Hindlimb muscle (tissue), 1 donor: ENCODE data around the gene MYH7. TPM values are rescaled to one million over a fixed set of nuclear protein-coding genes. Genes with fewer than 3 reads are reported as not detected.
A peak's percentile ranks its signal among the peaks of the same experiment; 100 is the strongest.

Experiments used
- DNase-seq: peaks from one replicate; pipeline ENCODE4 v3.0.0-alpha.2; 2013
- polyA plus RNA-seq: library from polyadenylated mRNA; unstranded; fragments of 120-200 nt; gene quantifications from one replicate; pipeline ENCODE4 v1.2.1, GENCODE V29; 2013; ENCODE audit not compliant: insufficient read length

The MYH7 gene
- polyA plus RNA-seq, 1 donor: 525 TPM

DNA sequence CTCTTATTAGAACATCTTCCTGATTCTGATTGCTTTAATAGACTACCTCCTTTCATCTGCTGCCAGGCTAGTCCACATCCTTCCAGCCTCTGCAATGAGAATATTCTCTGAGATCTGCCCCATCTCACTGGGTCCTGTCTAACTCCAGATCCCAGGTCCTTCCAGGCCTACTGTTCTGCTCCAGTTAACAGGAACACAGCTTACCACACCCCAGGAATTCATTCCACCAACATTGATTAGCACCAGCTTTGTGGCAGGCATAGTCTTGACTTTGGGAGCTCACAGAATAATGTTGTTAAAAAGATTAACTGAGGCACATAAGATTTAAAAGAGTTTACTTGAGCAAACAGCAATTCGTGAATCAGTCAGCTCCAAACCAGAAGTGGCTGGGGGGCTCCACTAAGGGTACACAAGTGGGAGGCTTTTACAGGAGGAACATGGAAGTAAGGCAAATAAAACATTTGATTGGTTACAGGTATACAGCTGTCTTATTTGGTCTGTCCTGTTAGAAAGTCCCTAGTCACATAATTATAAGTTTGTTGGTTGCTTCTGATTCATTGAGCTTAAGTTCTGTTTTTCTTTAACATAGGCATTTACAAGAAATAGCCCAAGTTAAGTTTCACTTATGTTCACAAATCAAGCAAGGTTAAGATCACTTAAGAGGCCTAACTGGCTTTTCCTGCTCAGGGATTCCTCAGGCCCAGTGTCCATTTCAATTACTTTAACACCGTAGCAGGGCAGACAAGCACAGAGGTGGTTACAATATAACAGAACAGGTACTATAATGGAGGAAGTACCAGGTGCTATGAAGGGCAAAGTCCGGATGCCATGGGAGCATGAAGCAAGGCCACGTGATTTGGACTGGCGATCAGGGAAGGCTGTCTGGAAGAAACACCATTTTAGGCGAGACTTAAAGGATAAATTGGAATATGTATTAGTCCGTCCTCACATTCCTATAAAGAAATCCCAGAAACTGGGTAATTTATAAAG is 12.2 kb upstream of the MYH7 start:
- no peak for DNase-seq

DNA sequence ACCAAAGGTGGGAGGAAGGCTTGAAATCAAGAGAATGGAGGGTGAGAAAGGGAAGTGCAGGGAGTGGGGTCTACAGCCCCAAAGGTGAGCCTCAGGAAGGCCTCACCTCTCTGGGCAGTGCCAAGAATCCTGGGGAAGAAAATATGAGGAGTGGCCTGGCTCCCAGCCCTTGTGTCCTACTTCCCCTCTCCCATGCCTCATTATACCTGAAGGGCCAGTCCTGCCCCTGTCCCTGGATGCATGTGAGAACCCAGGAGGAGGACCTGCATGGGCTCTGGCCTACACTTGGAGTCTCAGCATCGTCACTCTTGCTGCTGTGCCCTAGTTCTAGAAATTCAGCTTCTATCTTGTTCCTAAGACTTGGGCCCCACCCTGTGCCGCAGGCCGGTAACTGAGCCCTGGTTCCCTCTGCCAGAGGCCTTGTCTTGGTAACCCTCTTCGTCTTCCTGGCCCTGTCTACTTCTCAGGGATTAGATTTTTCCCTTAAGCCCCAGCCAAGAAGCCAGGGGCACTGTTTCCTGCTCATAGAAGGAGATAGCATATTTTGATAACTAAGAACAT is 10.9 kb upstream of the MYH7 start:
- DNase-seq: no peak

DNA sequence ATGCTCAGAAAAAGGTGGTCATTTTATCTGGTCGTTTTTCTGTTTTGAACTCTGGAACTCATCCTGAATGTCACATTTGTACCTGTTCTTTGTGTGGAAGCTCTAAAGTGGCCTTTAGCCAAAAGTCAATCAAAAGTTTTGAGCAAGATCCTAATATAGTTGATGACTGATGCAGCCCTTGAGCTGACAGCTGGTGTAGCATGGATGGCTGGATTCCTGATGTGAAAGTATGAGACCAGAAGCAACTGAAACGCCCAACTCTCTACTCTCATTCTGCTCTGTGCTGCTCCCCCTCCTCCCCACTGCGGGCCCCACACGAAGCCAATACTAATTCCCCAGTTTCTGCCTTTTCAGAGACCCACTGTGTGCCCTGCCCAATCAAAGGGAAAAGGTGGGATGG is 10.3 kb upstream of the MYH7 start:
- no peak for DNase-seq

DNA sequence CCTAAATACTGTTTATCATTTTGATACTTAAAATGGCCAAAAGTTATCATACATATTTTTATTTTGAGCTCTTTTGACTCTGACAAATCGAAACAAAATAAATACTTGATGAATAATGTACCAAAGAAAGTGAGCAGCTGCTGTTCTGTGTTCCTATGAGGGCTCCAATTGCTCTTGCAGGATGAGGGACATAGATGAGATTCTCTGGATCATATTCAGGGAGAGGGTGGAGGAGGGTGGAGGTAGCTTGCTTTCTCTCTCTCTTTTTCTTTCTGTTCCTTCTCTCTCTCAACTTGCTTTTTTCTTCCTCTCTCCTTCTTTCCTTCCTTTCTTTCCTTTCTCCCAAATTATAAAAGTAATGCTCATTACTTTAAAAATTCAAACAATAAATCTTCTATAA is 8.9 kb upstream of the MYH7 start:
- no peak for DNase-seq

DNA sequence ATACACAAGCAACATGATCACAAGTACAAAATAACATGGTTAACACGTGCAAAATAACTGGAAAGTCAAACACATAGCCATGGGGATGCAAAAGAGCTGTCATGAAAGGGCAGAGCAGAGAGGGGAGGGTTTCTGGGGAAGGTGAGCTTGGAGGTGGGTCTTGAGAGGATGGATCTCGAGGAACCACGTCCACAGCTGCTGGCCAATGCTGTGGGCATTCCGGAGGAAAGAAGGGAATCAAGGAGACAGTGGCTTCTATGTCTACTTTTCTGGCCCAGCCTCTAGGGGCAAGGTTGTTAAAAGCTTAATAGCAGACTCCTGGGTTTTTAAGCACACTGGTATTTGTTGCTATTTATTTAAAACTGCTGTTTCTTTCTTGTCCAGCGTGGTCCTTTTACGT is 8.4 kb upstream of the MYH7 start:
- no peak for DNase-seq

DNA sequence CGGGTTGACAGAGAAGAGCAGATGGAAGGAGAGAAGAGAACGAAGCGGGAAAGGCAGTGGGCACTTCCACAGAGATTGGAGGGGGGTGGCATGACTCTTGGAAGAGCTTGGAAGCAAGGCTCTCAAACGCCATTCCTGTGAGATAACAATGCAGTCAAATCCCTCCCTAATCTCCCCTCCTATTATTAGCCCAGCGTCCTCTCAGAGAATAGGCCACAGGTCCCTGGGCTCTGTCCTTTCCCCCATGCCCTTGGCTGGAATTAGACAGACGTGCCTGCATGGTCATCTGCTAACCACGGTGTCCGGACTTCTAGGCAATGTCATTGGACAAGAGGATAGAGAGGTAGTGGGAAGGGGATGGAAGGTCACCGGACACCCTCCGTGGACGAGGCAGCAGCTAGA is 8.0 kb upstream of the MYH7 start:
- no peak for DNase-seq

DNA sequence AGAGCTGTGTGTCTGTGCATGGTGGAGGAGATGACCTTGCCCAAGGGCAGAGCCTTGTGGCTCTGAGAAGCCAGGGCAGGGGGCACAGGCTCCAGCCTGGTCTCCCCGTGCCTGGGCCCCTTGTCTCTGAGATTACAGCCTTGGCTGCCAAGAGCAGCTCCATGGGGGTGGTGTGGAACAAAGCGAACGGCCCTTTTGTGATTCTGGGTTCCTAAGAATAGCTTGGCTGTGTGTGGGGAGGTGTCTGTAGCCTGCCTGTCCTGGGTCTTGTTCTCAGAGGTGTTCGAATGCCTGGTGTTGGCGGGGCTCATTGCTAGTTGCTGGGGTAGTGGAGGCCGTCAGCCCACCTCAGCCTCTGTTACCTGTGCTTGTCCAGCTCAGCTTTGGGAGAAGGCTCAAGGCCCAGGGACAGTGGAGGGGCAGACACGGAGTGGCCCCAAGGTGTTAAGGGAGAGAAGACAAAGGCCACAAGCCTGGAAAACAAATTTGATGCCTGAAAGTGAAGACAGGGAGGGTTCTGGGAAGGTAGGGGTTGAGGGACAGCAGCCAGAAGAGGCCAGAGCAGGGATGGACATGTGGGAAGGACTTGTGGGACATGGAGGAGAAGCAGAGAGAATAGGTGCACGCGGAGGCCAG is 7.4 kb upstream of the MYH7 start:
- no peak for DNase-seq

DNA sequence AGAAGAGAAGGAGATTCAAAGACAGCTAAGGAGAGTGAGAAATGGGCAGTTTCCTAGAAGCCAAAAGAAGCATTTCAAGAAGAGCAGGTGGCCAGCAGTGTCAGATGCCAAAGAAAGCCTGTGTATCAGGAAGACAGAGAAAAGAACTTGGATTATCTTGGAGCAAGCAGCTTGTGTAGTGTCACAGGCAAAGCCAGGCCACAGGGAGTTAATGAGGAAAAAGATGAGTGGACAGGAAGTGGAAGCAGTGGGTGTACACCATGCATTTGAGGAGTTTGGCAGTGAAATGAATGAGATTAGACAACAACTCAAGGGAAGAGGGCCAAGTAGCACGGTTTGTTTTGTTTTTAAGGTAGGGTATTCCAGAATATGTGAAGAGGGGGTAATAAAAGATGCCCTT is 5.6 kb upstream of the MYH7 start:
- DNase-seq: no peak

DNA sequence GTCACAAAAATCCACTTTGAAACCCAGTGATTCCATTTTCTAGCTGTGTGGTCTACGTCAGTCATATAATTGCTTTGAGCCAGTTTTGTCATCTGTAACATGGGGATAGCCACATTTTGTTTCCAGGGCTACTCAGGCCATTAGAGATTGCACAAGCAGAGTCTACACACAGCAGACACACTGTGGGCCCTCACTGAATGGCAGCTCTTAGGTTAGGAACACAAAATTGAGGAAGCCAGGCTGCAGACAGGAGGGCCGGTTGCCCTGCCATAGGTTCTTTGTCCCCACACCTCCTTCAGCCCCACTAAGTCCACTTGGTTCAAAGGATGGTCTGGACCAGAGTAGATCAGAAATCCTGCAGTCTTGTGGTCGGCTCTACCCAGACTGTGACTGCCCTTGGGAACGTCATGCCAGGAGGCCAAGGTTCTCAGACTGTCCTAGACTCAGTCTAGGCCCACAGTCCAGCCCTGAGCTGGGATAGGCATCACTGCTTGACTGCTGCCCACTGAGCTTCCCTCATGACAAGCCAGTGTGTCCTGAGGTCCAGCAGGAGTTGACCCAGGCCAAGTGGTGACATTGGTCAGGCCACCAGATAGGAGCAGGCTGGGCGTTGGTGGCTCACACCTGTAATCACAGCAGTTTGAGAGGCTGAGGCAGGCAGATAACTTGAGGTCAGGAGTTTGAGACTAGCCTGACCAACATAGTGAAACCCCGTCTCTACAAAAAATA is 3.8 kb upstream of the MYH7 start:
- DNase-seq: no peak

DNA sequence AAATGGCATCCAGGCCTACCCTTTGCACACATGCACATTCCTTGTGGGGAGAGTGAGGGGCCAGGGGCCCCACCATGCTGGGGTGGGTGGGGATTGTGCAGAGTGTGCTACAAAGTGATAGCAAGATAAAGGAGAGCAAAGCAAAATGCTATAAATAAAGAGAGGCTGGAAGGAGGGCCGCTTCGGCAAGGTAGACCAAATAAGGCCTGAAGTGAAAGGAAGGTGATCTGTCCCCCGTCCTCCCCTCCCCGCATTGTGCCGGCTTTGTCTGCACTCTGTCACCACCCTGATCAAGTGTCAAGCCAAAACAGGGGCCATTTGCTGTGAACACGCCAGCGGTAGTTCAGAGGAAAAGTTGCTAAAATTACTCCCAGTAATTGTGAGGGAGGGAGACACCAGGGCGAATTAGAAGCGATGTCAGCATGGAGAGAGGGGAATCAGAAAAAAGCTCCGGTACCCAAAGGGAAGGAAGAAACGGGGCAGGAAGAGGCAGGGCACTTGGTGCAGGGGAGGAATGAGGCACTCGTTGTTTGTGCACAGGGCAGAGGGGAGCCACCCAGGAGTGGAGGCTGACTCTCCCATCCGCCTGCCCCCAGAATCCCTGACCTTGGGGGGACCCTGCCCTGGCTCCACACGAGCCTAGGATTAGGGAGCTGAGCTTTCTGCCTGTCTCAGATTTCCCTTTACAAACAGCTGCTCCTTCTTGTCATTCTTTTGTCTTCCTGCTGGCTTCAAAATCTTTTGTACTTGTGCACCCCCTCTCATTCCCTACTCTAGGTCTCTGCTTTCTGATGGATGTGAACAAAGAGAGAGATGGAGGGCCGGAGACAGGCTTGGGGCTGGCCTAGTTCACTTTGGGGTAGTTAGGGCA is 2.9 kb upstream of the MYH7 start:
- no peak for DNase-seq

DNA sequence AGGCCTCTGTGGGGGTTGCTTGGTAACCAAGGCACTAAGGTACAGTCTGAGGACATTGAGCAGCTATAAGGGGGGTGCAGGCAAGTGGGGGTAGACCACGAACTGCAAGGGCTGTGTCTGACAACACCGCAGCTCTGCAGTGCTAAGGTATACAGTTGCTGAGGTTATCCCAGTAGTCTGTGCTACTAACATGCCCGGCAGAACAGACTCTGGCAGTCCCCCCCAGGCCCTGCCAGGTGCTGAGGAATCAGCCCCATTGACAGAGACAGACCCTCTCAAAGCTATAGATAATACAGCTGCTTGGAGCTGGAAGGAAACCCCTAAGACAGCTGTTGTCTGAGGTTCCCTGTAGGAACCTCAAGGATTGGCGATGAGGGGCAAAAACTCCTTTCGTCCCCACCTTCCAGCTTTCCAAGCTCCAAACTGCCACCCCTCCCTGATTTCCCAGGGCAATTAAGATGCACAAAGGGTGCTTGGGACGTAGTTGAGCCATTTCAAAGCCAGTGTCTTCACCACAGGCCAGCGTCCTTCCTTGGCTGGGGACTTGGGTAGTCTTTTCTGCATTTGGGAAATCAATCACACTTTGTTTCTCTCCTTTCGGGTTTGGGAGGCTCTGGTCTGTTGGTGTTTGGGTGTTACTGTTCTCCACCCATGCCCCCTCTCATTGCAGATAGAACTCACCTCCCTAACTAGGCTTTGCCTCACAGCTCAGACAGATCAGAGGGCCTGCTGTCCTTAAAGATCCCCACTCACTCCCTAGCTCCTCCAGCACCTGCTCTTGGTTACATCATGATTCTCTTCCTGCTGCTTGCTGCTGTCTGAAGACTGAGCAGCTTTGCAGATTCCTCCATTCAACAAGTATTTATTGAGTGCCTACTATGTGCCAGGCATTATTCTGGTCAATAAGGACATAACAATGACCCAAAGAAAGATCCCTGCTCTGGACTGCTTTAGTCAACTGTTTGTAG is 2.0 kb upstream of the MYH7 start:
- DNase-seq: no peak

DNA sequence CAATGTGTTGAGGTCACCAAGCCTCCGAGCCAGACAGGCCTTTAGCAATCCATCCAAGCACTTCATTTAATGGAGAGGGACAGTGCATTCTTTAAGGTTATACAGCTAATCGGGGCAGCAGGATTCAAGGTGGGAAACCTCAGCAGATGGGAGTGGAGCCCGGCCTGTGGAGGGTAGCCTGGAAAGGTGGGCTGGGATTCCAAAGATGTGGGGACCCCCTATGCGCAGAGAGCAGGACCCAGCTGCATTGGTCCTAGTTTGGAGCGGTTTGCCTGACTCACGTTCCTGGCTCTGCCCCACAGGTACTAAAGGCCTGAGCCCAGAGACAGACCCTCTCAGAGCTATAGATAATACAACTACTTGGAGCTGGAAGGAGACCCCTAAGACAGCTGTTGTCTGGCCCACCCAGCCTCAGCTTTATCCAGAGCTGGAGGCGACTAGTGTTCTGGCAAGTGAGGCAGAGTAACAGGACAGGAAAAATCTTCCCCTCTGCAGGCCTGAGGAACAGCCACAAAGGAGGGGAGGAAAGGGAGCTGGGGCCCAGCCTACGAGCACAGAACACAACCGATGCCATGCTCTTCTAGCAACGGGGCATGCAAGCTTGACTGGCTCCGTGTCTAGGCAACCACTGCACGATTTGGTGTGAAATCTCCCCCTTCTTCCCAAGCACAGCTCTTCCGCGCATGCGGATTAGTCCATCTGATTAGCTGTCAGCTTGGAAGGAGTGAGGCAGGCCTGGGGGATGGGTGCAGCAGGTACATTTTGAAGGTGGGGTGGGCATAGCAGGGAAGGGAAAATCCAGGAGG is 1.1 kb upstream of the MYH7 start:
- DNase-seq: peak; percentile 26

DNA sequence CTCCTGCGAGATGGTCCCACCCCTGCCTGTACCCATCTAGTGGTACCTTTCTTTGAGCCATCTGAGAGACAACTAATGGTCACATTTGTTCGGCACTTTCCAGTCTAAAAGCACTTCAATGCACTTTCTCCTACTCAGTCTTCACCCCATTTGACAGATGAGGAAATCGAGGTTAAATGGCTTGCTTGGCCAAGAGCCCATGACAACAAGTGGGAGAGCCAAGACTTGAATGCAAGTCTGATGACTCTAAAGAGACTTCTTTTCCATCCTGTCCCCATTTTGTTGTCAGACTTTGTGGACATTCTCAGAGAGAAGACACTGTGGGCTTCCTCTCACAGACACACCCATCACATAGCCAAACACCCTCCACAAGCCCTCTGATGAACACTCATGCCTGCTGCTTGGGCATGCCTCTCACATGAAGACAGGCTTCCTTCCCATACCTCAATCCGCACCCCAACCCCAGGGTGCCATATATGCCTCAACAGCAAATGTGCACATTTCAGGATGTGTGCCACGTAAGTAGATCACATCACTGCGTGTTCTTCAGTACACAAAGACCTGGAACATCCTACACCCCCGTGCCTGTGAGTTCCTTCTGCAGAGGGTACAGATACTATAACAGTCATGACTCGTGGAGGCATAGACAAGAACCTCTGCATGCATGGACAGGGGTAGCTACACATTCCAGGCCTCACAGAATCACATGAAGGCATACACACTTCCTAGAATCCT is 805 bp downstream of the MYH7 start:
- DNase-seq: no peak

DNA sequence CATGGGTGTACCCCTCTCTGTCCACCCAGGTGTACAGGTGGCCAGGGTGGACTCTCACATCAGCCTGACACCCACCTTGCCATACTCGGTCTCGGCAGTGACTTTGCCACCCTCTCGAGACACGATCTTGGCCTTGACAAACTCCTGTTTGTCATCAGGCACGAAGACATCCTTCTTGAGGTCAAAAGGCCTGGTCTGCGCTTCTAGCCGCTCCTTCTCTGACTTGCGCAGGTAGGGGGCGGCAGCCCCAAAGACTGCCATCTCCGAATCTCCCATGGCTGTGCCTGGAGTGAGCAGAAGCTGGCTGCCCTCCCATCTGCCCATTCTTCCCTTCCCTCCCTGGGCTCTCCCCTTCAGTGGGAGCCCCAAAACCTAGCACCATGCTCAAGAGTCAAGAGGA is 2.0 kb downstream of the MYH7 start:
- no peak for DNase-seq

DNA sequence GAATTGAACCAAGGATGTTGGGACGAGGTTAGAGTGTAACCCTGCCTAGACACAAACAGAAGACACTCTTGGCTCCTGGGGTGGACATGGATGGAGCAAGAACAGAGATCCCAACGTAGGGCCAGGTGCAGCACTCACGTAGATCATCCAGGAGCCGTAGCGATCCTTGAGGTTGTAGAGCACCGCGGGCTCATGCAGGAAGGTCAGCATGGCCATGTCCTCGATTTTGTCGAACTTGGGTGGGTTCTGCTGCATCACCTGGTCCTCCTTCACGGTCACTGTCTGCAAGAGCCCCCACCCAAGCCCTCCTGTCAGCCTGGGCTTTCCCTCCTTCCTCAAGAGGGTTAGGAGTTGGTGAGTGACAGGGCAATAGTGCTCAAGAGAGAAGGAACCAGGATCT is 2.5 kb downstream of the MYH7 start:
- DNase-seq: no peak

DNA sequence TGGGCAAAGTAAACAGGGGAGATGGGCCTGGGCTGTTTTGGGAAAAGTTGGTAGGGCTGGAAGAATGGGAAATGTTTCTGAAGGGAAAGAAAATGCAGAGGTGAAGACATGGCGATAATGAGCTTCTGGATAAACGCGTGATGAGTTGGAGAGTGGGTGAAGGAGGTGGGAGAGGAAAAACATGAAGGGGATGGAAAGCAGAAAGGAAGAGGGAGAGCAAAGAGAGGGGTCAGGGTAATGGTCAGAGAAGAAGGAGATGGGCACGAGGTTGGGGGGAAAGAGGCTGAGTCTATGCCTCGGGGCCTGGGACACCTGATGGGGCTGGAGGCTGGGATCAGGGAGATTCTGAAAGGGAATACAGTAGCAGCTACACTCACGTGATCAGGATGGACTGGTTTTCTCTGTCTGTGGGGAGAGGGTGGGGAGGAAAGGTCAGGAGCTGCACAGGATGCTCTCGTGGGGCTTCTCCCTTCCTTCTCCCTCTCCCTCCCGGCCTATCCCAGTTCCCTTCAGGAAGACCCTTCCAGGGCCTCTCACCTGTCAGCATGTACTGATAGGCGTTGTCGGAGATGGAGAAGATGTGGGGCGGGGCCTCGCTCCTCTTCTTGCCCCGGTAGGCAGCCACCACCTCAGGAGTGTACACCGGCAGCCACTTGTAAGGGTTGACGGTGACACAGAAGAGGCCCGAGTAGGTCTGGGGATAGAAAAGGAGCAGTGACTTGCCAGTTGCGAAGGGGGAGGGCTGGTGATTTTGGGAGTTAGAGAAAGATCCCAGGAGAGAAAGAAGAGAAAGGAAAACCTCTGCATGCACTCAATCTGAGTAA is 3.1 kb downstream of the MYH7 start:
- DNase-seq: no peak

DNA sequence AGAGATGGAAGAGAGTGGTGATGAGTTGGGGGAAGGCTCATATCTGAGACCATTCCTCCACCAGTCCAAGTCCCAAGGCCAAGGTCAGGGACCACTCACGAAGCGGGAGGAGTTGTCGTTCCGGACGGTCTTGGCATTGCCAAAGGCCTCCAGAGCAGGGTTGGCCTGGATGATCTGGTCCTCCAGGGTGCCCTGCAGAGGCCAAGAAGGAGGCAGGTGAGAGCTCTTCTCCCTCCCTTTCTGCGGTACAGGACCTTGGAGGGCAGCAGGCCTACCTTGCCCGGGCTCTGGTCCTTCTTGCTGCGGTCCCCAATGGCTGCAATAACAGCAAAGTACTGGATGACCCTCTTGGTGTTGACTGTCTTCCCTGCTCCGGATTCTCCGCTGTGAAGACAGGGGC is 4.0 kb downstream of the MYH7 start:
- DNase-seq: no peak

DNA sequence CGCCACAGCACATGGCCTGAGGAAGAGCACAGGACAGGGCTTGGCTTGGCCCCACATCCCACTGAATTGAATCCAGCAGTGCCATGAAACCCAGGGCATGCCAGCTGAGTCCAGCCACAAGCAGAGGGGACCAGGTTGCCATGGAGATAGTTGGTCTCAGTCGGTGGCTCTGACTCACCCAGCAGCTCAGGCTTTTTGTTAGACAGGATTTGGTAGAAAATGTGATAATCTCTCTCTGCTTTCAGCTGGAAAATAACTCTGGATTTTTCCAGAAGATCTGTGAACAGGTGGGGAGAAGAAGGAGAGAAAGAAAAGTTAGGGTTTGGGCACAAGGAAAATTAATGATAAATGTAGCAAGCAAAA is 4.8 kb downstream of the MYH7 start:
- no peak for DNase-seq
